Esophagus muscularis mucosa (tissue), 3 donors: ENCODE results near the gene ATPAF1.

Experiments
- CTCF ChIP-seq, 3 experiments: fragments of 200-600 bp in 2 of 3; fragments of 450-650 bp in 1 of 3; sonication (generic) in 2 of 3; IDR thresholded peaks; one replicate each; pipeline ENCODE4 v1.5.1; 2017 to 2019; ENCODE audit warnings: antibody characterized with exemption in 3 of 3, mild to moderate bottlenecking in 2 of 3, moderate library complexity in 1 of 3
- EP300 ChIP-seq: sonication (generic); formaldehyde crosslinking; IDR thresholded peaks from one replicate; pipeline ENCODE4 v1.6.1; 2017; ENCODE audit warnings: antibody characterized with exemption

GRCh38 chr1:46670134-46670533 is 2.0 kb upstream of the ATPAF1 start:
- no peak for TF ChIP-seq EP300
- no peak for TF ChIP-seq CTCF (IDR thresholded peaks at IDR 0.05)
